ENCODE results near the gene UNG. TPM values are rescaled to one million over a fixed set of nuclear protein-coding genes. Genes with fewer than 3 reads are reported as not detected.

The UNG gene
- total and polyA plus RNA-seq, 2 of the 8 experiments (the other 6 are each of a cell fraction or from before 2014, with no cell fraction given) = 71.6 to 163 TPM

GRCh38 chr12:109105176-109105575 is 7.8 kb downstream of the UNG start:
- Histone ChIP-seq H3K56ac (replicated peaks; ENCODE audit: insufficient read length, low read depth, low read length) (no peak overlapping the region), H4K20me1 (replicated peaks in 1 of 2; ENCODE audit: control insufficient read depth in 1 of 2, insufficient read depth in 2 of 2, low read length in 2 of 2) (peaks cover 0 to 9% of the 10 kb centered on the region in 2 experiments), H2BK5ac (ENCODE audit: low read depth, low read length) (no peak overlapping the region), H2AK5ac (ENCODE audit: low read depth, low read length) (no peak overlapping the region), H3K23me2 (ENCODE audit: low read depth, low read length) (no peaks in the 10 kb centered on the region), H2BK20ac (ENCODE audit: low read length) (no peak overlapping the region), H2BK15ac (ENCODE audit: low read length) (no peak overlapping the region), H3K9ac (replicated peaks in 1 of 4; ENCODE audit: extremely low read depth in 1 of 4, low read depth in 3 of 4, low read length in 3 of 4) (no peak overlapping the region), H3K79me2 (ENCODE audit: control insufficient read depth in 1 of 2, insufficient read depth in 2 of 2, low read length in 2 of 2) (peaks cover 0 to 7% of the 10 kb centered on the region in 2 experiments; a peak in 2 of 4 replicates), H3K4me3 (ENCODE audit: extremely low read depth in 1 of 4, insufficient read depth in 2 of 4, low read depth in 3 of 4, low read length in 4 of 4) (no peak overlapping the region), H2BK12ac (ENCODE audit: low read depth, low read length) (no peak overlapping the region), H3K4me1 (replicated peaks in 1 of 4; ENCODE audit: control insufficient read depth in 3 of 4, insufficient read depth in 4 of 4, low read length in 3 of 4) (no peaks in the 10 kb centered on the region), H3K4me2 (ENCODE audit: insufficient read depth in 1 of 2, low read depth in 2 of 2, low read length in 2 of 2) (no peak overlapping the region), H3K79me1 (ENCODE audit: low read depth, low read length) (no peaks in the 10 kb centered on the region), H4K91ac (replicated peaks; ENCODE audit: insufficient read length, low read length) (no peak overlapping the region), H3K14ac (ENCODE audit: insufficient read length) (no peak overlapping the region), H3K4ac (replicated peaks; ENCODE audit: insufficient read length, low read depth, low read length) (no peak overlapping the region), H4K5ac (ENCODE audit: insufficient read length, low read depth, low read length) (no peak overlapping the region), H2AFZ (ENCODE audit: low read length) (no peak overlapping the region), H3K36me3 (ENCODE audit: control insufficient read depth in 2 of 4, insufficient read depth in 4 of 4, low read length in 3 of 4) (peaks cover 43 to 91% (median 69%) of the 10 kb centered on the region in 4 experiments), H3K27me3 (replicated peaks in 1 of 4; ENCODE audit: control insufficient read depth in 3 of 4, extremely low read depth in 1 of 4, insufficient read depth in 3 of 4, low read length in 3 of 4) (no peaks in the 10 kb centered on the region), H2BK120ac (replicated peaks; ENCODE audit: low read depth, low read length) (no peak overlapping the region), H3K18ac (ENCODE audit: extremely low read depth, low read length) (no peak overlapping the region), H3K27ac (ENCODE audit: low read depth, low read length) (no peak overlapping the region), H4K8ac (ENCODE audit: extremely low read depth, insufficient read depth, low read length) (no peak overlapping the region), H3K23ac (ENCODE audit: insufficient read length) (no peak overlapping the region), H3K9me3 (ENCODE audit: insufficient read depth in 2 of 2, low read depth in 1 of 2, low read length in 1 of 2) (no peaks in the 10 kb centered on the region)
- CTCF ChIA-PET (ENCODE audit: partially characterized antibody) = no interaction called here
- 96% methylated on average over 5 of the region's 5 CpGs; no CpG with 5 or more reads in 1 of the 2 experiments for WGBS, 2 experiments (ENCODE audit: extremely low coverage in 1 of 2, insufficient coverage in 1 of 2, insufficient read length in 1 of 2, insufficient replicate concordance in 2 of 2, low coverage in 1 of 2, low lambda C conversion rate in 2 of 2, missing lambda C conversion rate in 1 of 2)
- no peak for TF ChIP-seq CEBPB (IDR thresholded peaks at IDR 0.05; ENCODE audit: low read depth, low read length)
- TF ChIP-seq RFX5 (IDR thresholded peaks at IDR 0.05; ENCODE audit: borderline replicate concordance, low read depth, low read length) = no peak
- TF ChIP-seq CBX8 (IDR thresholded peaks at IDR 0.05; ENCODE audit: borderline replicate concordance, low read depth, low read length) = no peak
- TF ChIP-seq CREB1 (IDR thresholded peaks at IDR 0.05) = no peak
- TF ChIP-seq, protein P1, sequence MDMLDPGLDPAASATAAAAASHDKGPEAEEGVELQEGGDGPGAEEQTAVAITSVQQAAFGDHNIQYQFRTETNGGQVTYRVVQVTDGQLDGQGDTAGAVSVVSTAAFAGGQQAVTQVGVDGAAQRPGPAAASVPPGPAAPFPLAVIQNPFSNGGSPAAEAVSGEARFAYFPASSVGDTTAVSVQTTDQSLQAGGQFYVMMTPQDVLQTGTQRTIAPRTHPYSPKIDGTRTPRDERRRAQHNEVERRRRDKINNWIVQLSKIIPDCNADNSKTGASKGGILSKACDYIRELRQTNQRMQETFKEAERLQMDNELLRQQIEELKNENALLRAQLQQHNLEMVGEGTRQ (IDR thresholded peaks at IDR 0.05; ENCODE audit: low read length) = no peak
- TF ChIP-seq RBBP5 (IDR thresholded peaks at IDR 0.05; ENCODE audit: borderline replicate concordance, low read depth, low read length) = no peak
- no peak for TF ChIP-seq EP300 (IDR thresholded peaks at IDR 0.05; ENCODE audit: borderline replicate concordance in 1 of 2, low read depth in 2 of 2, low read length in 2 of 2)
- TF ChIP-seq POLR2AphosphoS5 (IDR thresholded peaks at IDR 0.05; ENCODE audit: low read depth, low read length) = no peak
- no peak for TF ChIP-seq RXRA (IDR thresholded peaks at IDR 0.05; ENCODE audit: insufficient read depth, low read depth, low read length)
- no peak for TF ChIP-seq ZNF274 (IDR thresholded peaks at IDR 0.05; ENCODE audit: borderline replicate concordance, extremely low read depth, low read length)
- no peak for TF ChIP-seq MAX (IDR thresholded peaks at IDR 0.05)
- no peak for TF ChIP-seq SP1 (IDR thresholded peaks at IDR 0.05; ENCODE audit: low read depth, low read length)
- DNase-seq (ENCODE audit: low read depth in 1 of 2, low spot score in 2 of 2) (no peak), FAIRE-seq (no peak)
- POLR2A ChIA-PET (ENCODE audit: partially characterized antibody) = no interaction called here
